GM19463 (cell line): ENCODE data around the gene TRERF1.
"Not testable (repeated sequence)": the region's sequence is repeated elsewhere in the genome, so short reads cannot be mapped to it uniquely, and the experiment has no call there.

ENCODE experiments used
- ATAC-seq: cut with Tn5 transposase; IDR thresholded peaks from one replicate; pipeline ENCODE4 v1.9.1; 2021; ENCODE audit warnings: mild to moderate bottlenecking, moderate library complexity; ENCODE audit not compliant: unreplicated experiment

TRERF1 gene

DNA sequence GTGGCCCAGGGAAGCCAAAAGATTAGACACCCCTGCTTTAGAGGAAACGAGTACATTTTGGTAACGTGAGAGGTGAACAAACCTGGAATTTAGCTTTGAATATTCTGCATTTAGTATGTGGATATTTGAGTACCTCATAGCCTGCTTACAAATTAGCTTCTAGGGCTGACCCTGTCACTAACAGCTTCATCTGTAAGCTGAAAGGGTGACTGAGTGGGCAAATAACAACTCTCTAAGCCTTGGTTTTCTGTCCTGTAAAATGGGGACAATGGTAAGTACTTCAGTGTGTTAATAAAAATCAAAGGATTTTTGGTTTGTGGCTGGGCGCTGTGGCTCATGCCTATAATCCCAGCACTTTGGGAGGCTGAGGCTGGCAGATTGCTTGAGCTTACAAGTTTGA, 248.5 kb downstream of the TRERF1 start:
- no peak for ATAC-seq

DNA sequence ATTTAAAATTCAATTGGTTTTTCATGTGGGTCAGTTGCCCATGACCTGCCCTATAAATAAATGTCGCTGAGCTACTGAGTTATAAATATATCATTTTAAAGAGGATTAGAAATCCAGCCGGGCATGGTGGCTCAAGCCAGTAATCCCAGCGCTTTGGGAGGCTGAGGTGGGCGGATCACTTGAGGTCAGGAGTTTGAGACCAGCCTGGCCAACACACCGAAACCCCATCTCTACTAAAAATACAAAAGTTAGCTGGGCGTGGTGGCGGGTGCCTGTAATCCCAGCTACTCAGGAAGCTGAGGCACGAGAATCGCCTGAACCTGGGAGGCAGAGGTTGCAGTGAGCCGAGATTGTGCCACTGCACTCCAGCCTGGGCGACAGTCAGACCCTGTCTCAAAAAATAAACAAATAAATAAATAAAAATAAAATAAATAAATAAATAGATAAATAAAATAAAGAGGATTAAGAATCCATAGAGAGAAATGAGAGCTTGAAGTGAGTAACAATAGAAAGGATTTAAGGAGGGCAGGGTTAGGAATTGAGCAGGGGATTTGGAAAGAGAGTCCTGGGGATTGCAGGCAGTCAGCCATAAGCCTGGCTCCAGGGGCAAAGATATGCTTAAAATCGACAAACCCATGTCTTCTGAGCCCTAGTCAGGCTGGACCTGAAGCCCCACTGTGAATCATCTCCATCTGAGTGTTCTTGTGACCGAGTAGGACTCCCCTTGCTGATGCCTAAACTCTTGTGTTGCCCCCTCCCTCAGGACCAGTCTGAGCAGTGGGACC, 249.4 kb downstream of the TRERF1 start:
- not testable (repeated sequence) for ATAC-seq

DNA sequence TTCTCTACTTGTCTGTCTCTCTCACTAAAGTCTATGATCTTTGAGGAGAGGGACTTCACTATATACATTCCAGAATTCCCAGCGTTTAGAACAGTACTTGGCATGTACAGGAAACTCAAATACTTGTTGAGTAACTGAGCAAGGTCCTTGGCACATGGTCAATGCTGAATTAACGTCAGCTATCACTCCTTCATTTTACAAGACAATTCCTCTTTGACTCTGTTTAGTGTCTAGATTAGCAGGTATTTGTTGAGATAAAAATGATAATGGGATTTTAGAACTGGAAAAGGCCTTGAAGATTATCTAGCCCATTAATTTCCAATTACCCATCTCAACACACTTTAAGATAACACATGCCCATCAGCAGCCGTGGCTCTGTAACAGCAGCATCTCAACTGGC, 250.3 kb downstream of the TRERF1 start:
- no peak for ATAC-seq

DNA sequence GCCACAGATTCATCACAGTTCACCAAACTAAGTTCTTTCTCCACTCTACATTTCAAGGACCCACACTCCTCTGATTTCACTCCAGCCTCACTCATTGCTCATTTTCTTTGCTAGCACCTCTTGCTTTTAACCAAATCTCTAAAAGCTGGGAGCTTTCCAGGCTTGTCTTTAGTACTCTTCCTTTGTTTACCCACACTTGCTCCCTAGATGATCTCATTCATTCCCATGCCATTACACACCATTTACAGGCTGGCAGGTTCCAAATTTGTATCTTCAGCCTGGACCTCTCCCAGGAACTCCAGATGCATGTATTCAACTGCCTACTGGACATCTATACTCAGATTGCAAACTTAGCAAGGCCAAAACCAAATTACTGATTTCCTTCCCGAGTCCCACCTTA, 251.7 kb downstream of the TRERF1 start:
- no peak for ATAC-seq

DNA sequence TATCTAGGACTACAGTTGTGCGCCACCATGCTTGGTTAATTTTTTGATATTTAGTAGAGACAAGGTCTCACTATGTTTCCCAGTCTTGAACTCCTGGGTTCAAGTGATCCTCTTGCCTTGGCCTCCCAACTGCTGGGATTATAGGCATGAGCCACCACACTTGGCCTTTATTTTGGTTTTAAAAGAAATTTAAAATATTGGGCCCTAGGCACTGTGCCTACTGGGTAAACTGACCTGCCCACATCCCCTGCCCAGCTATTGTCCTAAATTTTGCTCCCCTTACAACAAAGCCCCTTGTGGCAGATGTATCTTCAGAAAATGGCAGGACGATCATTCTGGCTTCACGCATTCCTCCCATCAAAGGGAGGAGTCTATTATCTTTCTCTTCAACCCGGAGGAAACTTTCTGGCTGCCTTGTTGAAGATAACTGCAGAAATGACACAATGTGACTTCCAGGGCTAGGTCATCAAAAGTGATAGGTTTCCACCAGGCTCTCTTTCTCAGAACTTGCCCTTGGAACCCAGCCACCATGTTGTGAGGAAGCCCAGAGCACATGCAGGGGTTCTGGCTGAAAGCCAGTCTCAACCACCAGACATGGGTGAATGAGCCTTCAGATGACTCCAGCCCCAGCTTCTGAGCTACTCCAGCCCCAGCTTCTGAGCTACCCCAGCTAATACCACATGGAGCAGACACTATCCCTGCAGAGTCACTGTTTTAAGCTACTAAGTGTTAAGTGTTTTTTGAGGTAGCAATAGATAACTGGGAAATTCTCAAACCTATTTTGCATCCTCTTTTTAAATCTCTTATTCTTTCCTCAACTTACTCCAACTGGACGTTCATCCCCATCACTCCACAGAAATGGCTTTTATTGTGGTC, 252.4 kb downstream of the TRERF1 start:
- no peak for ATAC-seq

DNA sequence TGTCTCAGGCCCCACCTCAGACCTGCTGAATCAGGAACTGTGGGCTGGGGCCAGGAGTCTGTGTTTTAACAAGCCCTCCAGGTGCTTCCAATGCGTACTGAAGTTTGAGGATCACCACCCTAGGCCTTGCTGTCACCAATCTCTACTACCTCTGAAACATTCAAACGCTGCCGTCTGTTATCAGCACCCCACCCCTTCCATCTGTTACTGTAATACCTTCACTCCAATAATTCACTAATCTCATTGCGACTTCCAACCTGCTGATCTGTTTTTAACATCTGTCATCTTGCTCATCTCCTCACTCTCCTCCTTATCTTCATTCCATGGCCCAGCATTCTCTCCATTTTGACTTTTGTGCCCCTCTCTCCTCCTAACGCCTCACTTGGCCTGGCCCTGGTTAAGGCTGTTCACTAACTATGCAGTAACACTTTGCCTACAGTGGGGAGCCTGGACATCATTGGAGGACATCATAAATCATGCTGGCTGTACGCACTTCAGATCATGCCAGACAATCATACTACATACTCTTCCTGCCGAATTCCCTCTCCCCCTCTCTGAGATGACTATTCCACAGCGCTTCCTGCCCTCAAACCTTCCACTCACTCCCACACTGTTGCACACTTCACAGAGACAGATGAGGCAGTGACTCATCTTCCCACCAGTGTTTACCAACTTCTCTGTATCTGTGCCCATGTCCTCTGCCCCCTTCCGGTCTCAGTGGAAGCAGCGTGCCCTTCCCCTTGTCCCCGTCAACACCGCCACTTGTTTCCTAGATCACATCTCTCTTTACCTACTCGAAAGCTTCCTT, 254.0 kb downstream of the TRERF1 start:
- no peak for ATAC-seq

DNA sequence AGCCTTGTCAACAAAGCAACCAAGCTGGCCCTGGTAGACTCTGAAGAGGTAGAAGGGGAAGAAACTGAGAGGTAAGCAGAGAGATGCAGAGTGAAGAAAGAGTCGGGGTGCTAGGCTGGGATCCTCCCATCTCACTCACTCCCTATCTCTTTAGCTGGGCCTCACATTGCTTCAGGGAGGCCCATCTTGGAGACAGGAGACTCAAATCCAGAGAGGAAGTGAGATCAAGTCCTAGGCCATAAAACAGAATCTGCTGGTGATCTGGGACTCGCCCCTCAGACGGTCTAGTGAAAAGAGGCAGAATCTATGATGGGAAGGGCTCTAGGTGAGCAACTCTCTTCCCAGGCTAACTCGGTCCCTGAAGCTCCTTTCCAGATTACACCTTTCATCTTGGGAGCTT, 256.3 kb downstream of the TRERF1 start:
- no peak for ATAC-seq

DNA sequence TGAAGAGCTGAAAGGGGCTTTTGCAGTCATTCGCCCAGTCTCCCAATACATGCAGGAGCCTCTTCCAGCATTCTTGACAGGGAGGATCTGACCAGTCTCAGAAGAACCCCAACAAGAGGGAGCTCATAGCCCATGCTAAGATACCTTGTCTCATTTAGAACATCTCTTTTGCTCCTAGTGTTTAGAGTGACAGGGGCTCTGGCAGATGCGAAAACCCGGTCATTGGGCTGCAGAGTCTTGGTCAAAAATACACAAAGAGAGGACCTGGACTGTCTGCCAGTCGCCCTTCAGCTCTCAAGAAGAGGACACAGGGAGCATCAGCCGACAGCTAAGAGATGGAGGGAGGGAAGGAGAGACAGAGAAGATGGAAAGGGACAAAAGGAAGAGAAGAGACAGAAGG, 257.7 kb downstream of the TRERF1 start:
- no peak for ATAC-seq

DNA sequence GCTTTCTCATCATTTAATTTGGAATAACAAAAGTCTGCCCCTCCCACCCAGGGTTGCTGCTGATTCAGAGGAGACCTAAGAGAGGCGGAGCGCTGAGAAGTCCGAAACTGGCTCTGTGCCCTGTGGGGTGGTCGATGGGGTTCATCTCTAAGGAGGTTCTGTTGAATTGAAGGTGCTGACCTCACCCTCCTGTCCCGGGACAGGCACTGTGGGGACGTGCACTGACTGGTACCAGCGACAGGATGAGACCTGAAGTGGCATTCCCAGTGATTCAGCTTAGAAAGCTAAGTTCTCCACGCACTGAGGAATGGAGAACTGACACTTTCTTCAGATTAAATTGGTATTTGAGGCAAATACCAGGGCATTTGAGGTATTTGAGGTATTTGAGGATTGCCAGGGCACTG, 258.2 kb downstream of the TRERF1 start:
- ATAC-seq, result no peak

DNA sequence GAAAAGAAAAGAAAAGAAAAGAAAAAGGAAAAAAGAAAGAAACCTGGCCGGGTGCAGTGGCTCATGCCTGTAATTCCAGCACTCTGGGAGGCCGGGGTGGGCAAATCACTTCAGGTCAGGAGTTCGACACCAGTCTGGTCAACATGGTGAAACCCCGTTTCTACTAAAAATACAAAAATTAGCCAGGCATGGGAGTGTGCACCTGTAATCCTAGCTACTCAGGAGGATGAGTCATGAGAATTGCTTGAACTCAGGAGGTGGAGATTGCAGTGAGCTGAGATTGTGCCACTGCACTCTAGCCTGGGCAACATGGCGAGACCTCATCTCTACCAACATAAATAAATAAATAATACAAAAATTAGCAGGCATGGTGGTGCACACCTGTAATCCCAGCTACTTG, 259.3 kb downstream of the TRERF1 start:
- not testable (repeated sequence) for ATAC-seq

DNA sequence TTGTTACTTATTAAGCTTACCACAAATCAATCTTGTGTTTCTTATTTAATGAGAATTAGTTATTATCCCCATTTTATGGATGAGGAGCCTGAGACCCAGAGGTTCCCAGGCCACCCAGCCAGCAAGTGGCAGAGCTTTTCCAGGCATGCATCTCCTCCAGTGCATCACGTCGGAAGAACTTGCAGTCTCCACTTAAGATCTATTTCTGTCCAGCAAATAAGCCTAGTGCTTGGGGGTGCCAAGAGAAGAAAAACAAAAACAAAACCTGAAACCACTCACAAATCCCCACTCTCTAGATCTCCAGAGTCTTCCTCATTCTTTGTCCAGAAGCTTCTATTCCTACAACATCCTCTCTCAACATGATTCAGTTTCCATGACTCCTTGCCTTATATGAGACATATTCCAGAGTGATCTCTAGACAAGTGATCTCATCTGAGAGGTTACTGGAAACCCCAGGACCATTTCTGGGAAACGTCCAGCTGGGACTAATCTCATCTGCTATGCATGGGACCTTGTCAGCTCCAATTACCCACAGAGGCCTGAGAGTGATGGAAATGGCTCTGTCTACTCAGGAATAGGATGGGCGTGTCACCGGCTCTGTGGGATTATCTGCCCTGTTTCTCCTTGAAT, 261.1 kb downstream of the TRERF1 start:
- ATAC-seq, result no peak

DNA sequence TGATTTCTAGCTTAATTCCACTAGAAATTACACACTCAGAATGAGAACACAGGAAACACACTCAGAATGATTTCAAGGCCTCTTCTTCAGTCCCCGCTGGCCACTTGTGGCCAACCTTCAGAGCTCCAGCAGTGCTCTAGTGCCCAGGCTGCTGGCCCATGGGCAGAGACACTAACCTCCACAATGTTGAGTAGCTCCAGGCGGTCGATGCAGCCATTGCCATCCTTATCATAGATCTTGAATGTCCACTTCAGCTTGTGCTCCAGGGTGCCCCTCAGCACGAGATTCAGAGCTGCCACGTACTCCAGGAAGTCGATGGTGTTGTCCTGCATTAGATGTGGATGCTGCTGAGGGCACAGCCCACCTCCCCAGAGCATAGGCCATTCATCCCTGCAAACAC, 263.3 kb downstream of the TRERF1 start:
- ATAC-seq, result no peak

DNA sequence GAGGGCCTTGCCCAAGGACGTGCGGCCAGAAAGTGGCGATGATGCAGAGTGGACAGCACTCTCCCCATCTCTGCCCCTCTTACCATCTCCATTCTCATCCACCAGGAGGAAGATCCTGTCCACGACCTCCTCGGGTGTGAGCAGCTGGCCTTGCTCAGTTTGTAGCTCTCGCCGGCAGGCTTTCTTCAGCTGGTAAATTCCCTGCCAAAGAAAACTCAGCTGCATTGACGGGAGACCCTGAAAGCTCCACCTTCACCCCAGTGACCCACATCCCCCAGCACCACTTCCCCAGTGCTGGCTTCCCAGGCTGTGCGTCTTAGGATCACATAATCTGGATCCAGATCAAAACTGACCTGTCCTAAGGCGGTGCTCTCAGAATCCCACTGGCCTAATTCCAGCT, 266.1 kb downstream of the TRERF1 start:
- ATAC-seq, result no peak

DNA sequence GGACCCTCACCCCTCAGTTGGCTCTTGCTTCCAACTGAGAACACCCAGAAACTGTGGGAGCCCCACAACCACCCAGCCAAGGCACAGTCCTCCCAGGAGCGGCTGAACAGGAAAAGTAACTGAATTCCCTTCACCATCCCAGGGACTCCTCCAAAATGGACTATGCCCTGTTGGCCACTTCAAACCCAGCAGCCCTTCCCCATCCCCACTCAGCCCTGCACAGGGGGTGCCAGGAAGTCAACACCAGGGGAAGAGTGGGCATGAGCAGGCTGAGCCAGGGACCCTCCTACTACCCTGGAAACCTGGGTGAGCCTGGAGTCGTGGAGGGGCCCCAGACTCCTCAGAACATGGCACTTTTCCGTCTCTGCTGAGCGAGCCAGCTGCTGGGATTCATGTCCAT, 267.3 kb downstream of the TRERF1 start:
- ATAC-seq, result no peak

DNA sequence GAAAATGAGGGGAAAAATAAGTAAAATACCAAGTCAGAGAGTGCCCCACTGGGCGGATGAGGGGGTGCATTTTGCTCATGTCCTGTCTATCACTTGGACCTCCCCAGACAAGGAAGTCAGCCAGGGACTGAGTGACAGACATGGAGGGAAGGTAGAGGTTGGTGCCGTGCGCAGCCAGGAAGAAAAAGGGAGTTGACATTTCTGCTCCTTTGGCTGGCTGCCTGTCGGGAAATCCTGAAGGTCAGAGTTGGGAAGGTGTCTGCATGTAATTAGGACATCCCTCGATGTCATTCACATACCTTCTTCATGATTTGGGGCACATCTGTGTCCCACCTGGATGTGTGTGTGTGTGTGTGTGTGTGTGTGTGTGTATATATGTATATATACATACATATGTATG, 269.6 kb downstream of the TRERF1 start:
- ATAC-seq, result no peak

DNA sequence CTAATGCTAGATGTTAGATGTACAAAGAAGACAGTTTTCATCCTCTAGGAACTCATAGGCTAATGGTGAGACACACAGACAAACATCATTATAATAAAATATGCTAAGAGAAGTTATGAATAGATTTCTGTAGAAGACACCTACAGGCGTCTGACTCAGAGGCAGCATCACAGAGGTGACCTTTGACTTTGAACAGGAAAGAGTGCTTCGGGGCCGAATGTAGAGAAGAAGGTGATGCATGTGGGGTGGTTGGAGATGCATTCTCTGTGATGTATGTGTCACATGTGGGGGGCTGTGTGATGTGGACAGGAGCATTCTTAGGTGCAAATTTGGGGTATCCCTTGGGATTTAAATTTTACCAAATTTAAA, 271.8 kb downstream of the TRERF1 start:
- no peak for ATAC-seq

DNA sequence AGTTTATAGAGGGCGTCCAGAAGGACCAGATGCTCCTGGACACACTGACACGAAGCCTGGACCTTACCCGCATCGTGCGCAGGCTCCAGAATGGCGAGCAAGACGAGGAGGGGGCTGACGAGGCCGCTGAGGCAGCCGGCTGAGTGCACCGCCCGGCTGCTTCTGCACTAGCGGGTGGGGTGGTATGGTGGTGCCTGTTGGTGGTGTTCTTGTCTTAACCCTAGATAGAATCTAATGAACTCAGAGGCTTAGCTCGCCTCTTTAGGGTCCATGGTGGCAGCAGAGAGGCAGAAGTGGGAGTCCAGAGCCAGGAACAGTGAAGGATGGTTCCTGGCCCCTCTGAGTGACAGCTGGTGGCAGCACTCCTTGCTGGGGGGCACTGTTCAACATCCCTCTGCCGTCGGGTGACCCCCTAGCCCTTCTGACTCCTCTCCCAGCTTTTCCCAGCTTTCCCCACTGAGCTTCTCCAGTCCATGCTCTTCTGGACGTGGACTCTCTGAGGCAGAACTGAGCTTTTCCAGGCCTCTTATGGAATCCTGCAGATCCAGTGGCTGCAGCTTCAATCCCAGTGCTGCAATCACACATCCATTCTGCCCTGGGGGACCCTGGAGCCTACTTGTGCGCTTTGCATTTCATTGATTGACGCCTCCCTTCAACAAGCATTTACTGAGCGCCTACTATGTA, 272.3 kb downstream of the TRERF1 start:
- ATAC-seq, result no peak

DNA sequence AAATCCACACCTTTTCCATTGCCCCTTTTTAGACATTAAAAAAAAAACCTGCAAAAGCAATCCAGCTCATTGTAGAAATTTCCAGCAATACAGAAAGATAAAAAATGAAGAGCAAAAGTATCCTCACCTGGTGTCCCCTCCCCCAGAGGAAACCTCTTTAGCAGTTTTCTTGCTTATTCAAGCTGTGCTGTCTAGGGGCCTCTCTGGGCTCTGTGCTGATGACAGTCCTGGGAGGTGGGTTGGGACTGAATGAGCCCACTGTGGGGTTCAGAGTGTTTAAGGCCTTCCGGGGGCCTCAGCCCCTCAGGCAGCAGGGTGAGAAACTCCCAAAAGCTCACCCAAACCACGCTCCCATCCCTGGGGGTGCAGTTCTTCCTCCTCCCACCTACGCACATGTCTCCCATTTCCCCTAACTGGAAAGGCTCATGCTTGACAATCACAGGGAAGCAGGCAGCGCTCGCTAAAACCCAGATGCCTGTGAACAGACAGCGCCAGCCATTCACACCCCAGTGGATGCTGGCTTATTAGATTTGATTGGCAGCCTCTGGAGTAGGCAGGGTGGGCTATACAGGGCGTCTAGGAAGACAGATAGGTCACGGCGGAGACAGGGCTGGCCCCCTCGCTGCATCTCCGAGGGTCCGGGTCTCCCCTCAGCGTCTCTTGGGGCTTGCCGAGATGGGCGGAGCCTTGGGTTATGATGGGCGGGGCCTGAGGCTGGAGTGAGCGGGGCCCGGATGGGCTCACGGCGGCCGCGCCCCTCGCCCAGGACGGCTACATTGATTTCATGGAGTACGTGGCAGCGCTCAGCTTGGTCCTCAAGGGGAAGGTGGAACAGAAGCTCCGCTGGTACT, 274.0 kb downstream of the TRERF1 start:
- no peak for ATAC-seq

DNA sequence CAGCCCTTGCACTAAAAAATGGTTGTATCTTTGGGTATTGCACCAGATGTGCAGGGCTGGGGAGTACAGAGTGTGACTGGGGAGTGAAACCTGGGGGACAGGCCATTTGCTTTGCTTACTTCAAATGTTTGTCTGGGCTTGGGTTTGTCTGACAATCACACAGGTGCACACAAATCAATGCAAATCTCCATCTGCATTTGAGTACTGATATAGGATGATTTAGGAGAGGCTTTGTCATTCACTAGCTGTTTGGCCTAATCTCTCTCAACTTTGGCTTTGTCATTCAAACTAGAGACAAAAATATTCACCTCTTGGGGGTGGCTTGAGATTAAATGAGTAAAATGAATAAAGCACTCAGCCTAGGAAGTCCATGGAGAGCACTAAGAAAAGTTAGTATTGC, 274.7 kb downstream of the TRERF1 start:
- ATAC-seq, result no peak

DNA sequence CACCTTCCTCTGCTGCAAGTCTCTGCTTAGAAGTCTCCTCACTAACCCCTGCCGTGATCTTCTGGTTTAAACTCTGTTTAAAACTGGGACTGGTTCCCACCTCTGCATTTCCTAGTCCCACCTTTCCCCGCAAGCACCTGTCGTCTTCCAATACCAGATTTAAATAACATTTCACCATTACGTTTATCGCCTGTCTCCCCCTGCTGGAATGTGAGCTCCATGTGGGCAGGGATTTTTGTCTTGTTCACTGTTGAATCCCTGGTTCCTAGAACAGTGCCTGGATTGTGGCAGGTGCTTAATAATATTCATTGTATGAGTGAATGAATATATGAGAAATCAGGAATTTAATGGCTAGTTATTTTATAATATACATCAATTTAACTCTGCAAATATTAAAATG, 275.9 kb downstream of the TRERF1 start:
- no peak for ATAC-seq
